Measurements from ENCODE around the gene ZNF436.
"Not testable (repeated sequence)": the region's sequence is repeated elsewhere in the genome, so short reads cannot be mapped to it uniquely, and the experiment has no call there.

The ZNF436 gene

GRCh38 chr1:23366598-23366997 lies 3.0 kb downstream of the ZNF436 start:
- DNase-seq = no peak

GRCh38 chr1:23366146-23366545 lies 3.5 kb downstream of the ZNF436 start:
- DNase-seq = no peak

- DNase-seq = no peak
These were observed 7.4 kb downstream of the ZNF436 start for GRCh38 chr1:23362218-23362713.

GRCh38 chr1:23358310-23358875 lies 11.2 kb downstream of the ZNF436 start:
- no peak for DNase-seq

GRCh38 chr1:23357138-23357908 lies 12.3 kb downstream of the ZNF436 start:
- DNase-seq = no peak

GRCh38 chr1:23356471-23357137 lies 13.0 kb downstream of the ZNF436 start:
- no peak for DNase-seq

- no peak for DNase-seq
These were observed 15.4 kb downstream of the ZNF436 start for GRCh38 chr1:23354245-23354644.

GRCh38 chr1:23352096-23352695 lies 17.4 kb downstream of the ZNF436 start:
- DNase-seq = no peak

- no peak for DNase-seq
These were observed 23.7 kb downstream of the ZNF436 start for GRCh38 chr1:23345920-23346319.

- no peak for DNase-seq
These were observed 24.6 kb downstream of the ZNF436 start for GRCh38 chr1:23344987-23345472.

- DNase-seq = peak; percentile 100
These were observed 25.3 kb downstream of the ZNF436 start, which contains the start of gene HNRNPR for GRCh38 chr1:23344111-23344986. HNRNPR (minus strand) TSS chr1:23344284; CDS start chr1:23341008, 3,276 bp downstream.

GRCh38 chr1:23343221-23344110 lies 26.2 kb downstream of the ZNF436 start:
- DNase-seq = peak; percentile 69

GRCh38 chr1:23341931-23342692 lies 27.5 kb downstream of the ZNF436 start:
- peak; percentile 67 for DNase-seq

GRCh38 chr1:23339632-23340031 lies 30.0 kb downstream of the ZNF436 start:
- no peak for DNase-seq

GRCh38 chr1:23337869-23338268 lies 31.8 kb downstream of the ZNF436 start:
- no peak for DNase-seq

GRCh38 chr1:23331713-23332112 lies 37.9 kb downstream of the ZNF436 start:
- no peak for DNase-seq

GRCh38 chr1:23330846-23331245 lies 38.8 kb downstream of the ZNF436 start:
- DNase-seq = no peak

GRCh38 chr1:23325393-23325792 lies 44.2 kb downstream of the ZNF436 start:
- no peak for DNase-seq

- no peak for DNase-seq
These were observed 46.9 kb downstream of the ZNF436 start for GRCh38 chr1:23322770-23323169.

- not testable (repeated sequence) for DNase-seq
These were observed 59.4 kb downstream of the ZNF436 start for GRCh38 chr1:23310280-23310679.
